ENCODE results near the gene PLA2G2A. TPM values are rescaled to one million over a fixed set of nuclear protein-coding genes. Genes with fewer than 3 reads are reported as not detected.

PLA2G2A gene
- total RNA-seq, 1 experiment from 2014 or later = 7.1 TPM

DNA sequence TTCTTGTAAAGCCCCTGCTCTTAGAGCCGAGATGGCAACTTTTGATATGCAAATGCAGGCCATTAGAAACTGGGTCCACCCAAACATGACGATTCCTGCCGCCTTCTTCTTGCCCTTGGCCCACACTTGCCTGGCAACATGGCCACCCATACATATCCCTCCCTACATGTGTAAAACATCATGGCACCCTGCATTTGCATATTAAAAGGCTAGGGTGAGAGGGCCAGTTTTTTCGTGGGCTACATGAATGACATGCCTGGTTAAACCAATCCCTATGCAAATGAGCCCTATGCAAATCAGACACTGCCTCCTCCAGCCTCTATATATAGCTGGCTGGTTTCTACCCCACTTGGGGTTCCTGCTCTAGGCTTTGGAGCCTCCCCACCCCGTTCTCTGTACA lies 18.8 kb downstream of the PLA2G2A start:
- Histone ChIP-seq H3K9me3 (ENCODE audit: control insufficient read depth, low read depth, low read length) (no peaks in the 10 kb centered on the region), H3K14ac (ENCODE audit: insufficient read depth, low read length) (no peak overlapping the region), H3K4me2 (ENCODE audit: insufficient read depth, insufficient read length, low read length) (peak overlapping the region; percentile 31), H3K79me2 (ENCODE audit: insufficient read depth, low read length) (no peaks in the 10 kb centered on the region), H4K8ac (replicated peaks; ENCODE audit: insufficient read length, low read depth, low read length) (no peak overlapping the region), H3K27ac (ENCODE audit: insufficient read length, low read depth, low read length) (no peak overlapping the region), H3K18ac (ENCODE audit: insufficient read length, low read depth, low read length) (no peak overlapping the region), H3K4me1 (ENCODE audit: insufficient read depth, low read length) (peaks cover 5% of the 10 kb centered on the region; the same call in 1 of the 2 replicates), H2BK15ac (ENCODE audit: low read depth, low read length) (no peak overlapping the region), H2BK12ac (ENCODE audit: insufficient read length, low read depth, low read length) (no peak overlapping the region), H3K23me2 (ENCODE audit: insufficient read length, low read depth, low read length, poor library complexity, severe bottlenecking) (no peaks in the 10 kb centered on the region), H4K91ac (ENCODE audit: insufficient read length, low read depth, low read length) (no peak overlapping the region), H2BK5ac (ENCODE audit: insufficient read length, low read length) (no peak overlapping the region), H2AFZ (ENCODE audit: low read length) (no peak overlapping the region), H4K5ac (ENCODE audit: insufficient read length, low read depth, low read length) (no peak overlapping the region), H3K56ac (ENCODE audit: insufficient read length, low read depth, low read length) (no peak overlapping the region), H3K4ac (ENCODE audit: low read depth, low read length) (no peak overlapping the region), H2AK5ac (ENCODE audit: insufficient read length, low read length) (no peak overlapping the region), H2BK120ac (ENCODE audit: low read depth, low read length, poor library complexity, severe bottlenecking) (no peak overlapping the region), H4K20me1 (ENCODE audit: control insufficient read depth, insufficient read depth, insufficient read length) (no peaks in the 10 kb centered on the region), H3K27me3 (ENCODE audit: insufficient read depth, low read length) (no peaks in the 10 kb centered on the region; the same call in 1 of the 2 replicates), H3K9ac (ENCODE audit: extremely low read depth, insufficient read length, low read length) (no peak overlapping the region), H3K79me1 (ENCODE audit: insufficient read depth, low read depth, low read length, poor library complexity, severe bottlenecking) (no peaks in the 10 kb centered on the region), H3T11ph (ENCODE audit: low read length) (no peak overlapping the region), H2BK20ac (ENCODE audit: low read depth, low read length, poor library complexity, severe bottlenecking) (no peak overlapping the region), H3K23ac (ENCODE audit: insufficient read length, low read depth, low read length) (no peak overlapping the region)
- peak; percentile 53 for DNase-seq
- Mint-ChIP-seq H3K27me3 (ENCODE audit: low read depth) (peaks cover 23% of the 10 kb centered on the region), H3K4me1 (peaks cover 18 to 21% of the 10 kb centered on the region in 2 experiments), H3K27ac (no peak overlapping the region), H3K9me3 (peaks cover 3 to 26% of the 10 kb centered on the region in 2 experiments; a peak in 4 of 5 replicates), H3K36me3 (ENCODE audit: insufficient read depth in 1 of 3, low read depth in 3 of 3) (peaks cover 0 to 8% (median 4%) of the 10 kb centered on the region in 3 experiments; a peak in 4 of 7 replicates), H3K4me3 (no peak overlapping the region; a peak in 1 of 5 replicates)
- no CpG with 5 or more reads among the region's 5 CpGs for WGBS (ENCODE audit: extremely low coverage, insufficient read length, low lambda C conversion rate)
- TF ChIP-seq, protein P1, sequence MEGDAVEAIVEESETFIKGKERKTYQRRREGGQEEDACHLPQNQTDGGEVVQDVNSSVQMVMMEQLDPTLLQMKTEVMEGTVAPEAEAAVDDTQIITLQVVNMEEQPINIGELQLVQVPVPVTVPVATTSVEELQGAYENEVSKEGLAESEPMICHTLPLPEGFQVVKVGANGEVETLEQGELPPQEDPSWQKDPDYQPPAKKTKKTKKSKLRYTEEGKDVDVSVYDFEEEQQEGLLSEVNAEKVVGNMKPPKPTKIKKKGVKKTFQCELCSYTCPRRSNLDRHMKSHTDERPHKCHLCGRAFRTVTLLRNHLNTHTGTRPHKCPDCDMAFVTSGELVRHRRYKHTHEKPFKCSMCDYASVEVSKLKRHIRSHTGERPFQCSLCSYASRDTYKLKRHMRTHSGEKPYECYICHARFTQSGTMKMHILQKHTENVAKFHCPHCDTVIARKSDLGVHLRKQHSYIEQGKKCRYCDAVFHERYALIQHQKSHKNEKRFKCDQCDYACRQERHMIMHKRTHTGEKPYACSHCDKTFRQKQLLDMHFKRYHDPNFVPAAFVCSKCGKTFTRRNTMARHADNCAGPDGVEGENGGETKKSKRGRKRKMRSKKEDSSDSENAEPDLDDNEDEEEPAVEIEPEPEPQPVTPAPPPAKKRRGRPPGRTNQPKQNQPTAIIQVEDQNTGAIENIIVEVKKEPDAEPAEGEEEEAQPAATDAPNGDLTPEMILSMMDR (conservative IDR thresholded peaks at IDR 0.05) = no peak

Measured in H9 (cell line).